Stimulated activated naive CD8-positive, alpha-beta T cell treated with anti-CD3 and anti-CD28 coated beads, Interleukin-15, amount 100 ng/mL, for 72 hours (primary cell): ENCODE results near the gene MPPED2.

ENCODE experiments used
- ATAC-seq: fragments of 150-1000 bp; cut with Tn5 transposase; 2 replicates; pipeline ENCODE4 v1.10.0; 2021; ENCODE audit warnings: mild to moderate bottlenecking, moderate library complexity
- DNase-seq, 2 donors: peaks; one replicate each; pipeline ENCODE4 v3.0.0; 2021 to 2022
- H3K27ac Mint-ChIP-seq, 2 donors: one replicate each; pipeline ENCODE4 v1.8.0; 2022; ENCODE audit warnings: mild to moderate bottlenecking in 2 of 2, mixed read lengths in 2 of 2, moderate library complexity in 2 of 2
- H3K27me3 Mint-ChIP-seq: one replicate; pipeline ENCODE4 v1.8.0; 2022; ENCODE audit warnings: mixed read lengths
- H3K4me1 Mint-ChIP-seq: one replicate; pipeline ENCODE4 v1.8.0; 2022; ENCODE audit warnings: mild to moderate bottlenecking, mixed read lengths
- H3K4me3 Mint-ChIP-seq, 2 donors: one replicate each; pipeline ENCODE4 v1.8.0; 2022; ENCODE audit warnings: mild to moderate bottlenecking in 2 of 2, mixed read lengths in 2 of 2, moderate library complexity in 1 of 2
- H3K9me3 Mint-ChIP-seq, 2 donors: one replicate each; pipeline ENCODE4 v1.8.0; 2022; ENCODE audit warnings: mixed read lengths in 2 of 2

The MPPED2 gene

GRCh38 chr11:30586251-30587144 lies at the start of gene MPPED2:
TSS of gene MPPED2 (minus strand) at chr11:30586353. CDS start at chr11:30580373, 5,980 bp downstream.
- Mint-ChIP-seq H3K27ac (peak within 1 kb of the TSS in 1 of 2 donors; percentile 86), H3K4me3 (peak within 1 kb of the TSS; percentile 62 to 69), H3K27me3 (peaks cover 75% of the 10 kb centered on the region), H3K4me1 (peaks cover 16% of the 10 kb centered on the region), H3K9me3 (no peaks in the 10 kb centered on the region)
- DNase-seq (peak; percentile 24 to 52), ATAC-seq (peak; percentile 88)

- Mint-ChIP-seq H3K27me3 (peaks cover 13% of the 10 kb centered on the region), H3K4me1 (no peaks in the 10 kb centered on the region), H3K4me3 (no peak overlapping the region), H3K27ac (no peak overlapping the region), H3K9me3 (peaks cover 0 to 7% of the 10 kb centered on the region in 2 donors)
- DNase-seq (no peak), ATAC-seq (no peak)
These were observed 49.3 kb upstream of the MPPED2 start for GRCh38 chr11:30635401-30635989.

DNA sequence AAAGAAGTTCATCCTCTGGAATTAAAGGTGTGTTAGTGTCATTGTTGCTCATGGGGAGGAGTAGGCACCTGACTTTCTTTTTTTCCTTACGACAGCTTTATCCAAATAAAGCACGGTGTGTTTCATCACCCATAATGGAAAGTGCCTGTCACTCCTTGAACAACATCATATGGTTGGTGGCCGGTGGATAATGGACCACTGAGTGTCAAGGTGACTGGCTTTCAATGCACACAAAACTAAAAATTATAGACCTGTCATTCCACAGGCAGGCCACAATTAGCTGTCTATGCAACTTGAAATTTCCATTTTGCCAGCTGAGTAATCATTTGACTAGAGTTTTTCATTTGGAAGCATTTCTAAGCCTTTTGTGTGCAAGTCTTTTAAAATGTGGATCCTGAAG lies 45.0 kb upstream of the MPPED2 start:
- no peak overlapping the region for H3K27ac Mint-ChIP-seq
- no peak overlapping the region for H3K4me3 Mint-ChIP-seq
- no peak for ATAC-seq
- peaks cover 0 to 7% of the 10 kb centered on the region in 2 donors for H3K9me3 Mint-ChIP-seq
- no peak for DNase-seq
- H3K27me3 Mint-ChIP-seq: peaks cover 13% of the 10 kb centered on the region
- no peaks in the 10 kb centered on the region for H3K4me1 Mint-ChIP-seq

DNA sequence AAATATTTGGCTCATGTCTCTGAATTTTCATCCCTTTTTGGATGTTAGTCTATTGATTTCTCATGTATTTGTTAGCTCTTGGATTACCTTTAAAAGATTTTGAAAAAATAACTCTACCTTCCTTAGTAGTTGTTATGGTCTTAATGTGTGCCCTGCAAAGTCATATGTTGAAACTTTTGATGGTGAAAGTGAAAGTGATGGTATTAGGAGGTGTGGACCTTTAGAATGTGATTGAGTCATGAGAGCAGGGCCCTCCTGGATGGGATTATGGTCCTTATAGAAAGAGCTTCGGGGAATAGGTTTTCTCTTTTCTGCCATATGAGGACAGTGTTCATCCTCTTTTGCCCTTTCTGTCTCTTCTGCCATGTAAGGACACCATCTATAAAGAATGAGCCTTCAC lies 33.6 kb upstream of the MPPED2 start:
- Mint-ChIP-seq H3K27me3 (peaks cover 7% of the 10 kb centered on the region), H3K4me3 (no peak overlapping the region), H3K27ac (no peak overlapping the region), H3K9me3 (peaks cover 5 to 20% of the 10 kb centered on the region in 2 donors), H3K4me1 (no peaks in the 10 kb centered on the region)
- ATAC-seq (no peak), DNase-seq (no peak)

GRCh38 chr11:30617762-30618161 lies 31.6 kb upstream of the MPPED2 start:
- H3K9me3 Mint-ChIP-seq: peaks cover 5 to 13% of the 10 kb centered on the region in 2 donors
- no peak for ATAC-seq
- no peak for DNase-seq
- H3K4me1 Mint-ChIP-seq: no peaks in the 10 kb centered on the region
- no peak overlapping the region for H3K27ac Mint-ChIP-seq
- no peak overlapping the region for H3K4me3 Mint-ChIP-seq
- peaks cover 7% of the 10 kb centered on the region for H3K27me3 Mint-ChIP-seq

- Mint-ChIP-seq H3K27ac (no peak overlapping the region), H3K4me1 (no peaks in the 10 kb centered on the region), H3K4me3 (no peak overlapping the region), H3K27me3 (peaks cover 16% of the 10 kb centered on the region), H3K9me3 (peaks cover 0 to 7% of the 10 kb centered on the region in 2 donors)
- ATAC-seq: no peak
- no peak for DNase-seq
These were observed 24.5 kb upstream of the MPPED2 start for GRCh38 chr11:30610628-30611027.

- peaks cover 0 to 7% of the 10 kb centered on the region in 2 donors for H3K9me3 Mint-ChIP-seq
These were observed 22.4 kb upstream of the MPPED2 start for GRCh38 chr11:30608534-30608933.

GRCh38 chr11:30605036-30605605 lies 19.0 kb upstream of the MPPED2 start:
- DNase-seq (no peak), ATAC-seq (peak; percentile 18)
- H3K4me3 Mint-ChIP-seq: no peak overlapping the region
- peaks cover 0 to 15% of the 10 kb centered on the region in 2 donors for H3K9me3 Mint-ChIP-seq
- H3K27me3 Mint-ChIP-seq: peaks cover 9% of the 10 kb centered on the region
- no peaks in the 10 kb centered on the region for H3K4me1 Mint-ChIP-seq
- H3K27ac Mint-ChIP-seq: no peak overlapping the region

More at GRCh38 chr11:30608534-30608933, 22.4 kb upstream of the MPPED2 start:
- no peak overlapping the region for H3K4me3 Mint-ChIP-seq
- ATAC-seq: no peak
- DNase-seq: no peak
- no peak overlapping the region for H3K27ac Mint-ChIP-seq
- peaks cover 9% of the 10 kb centered on the region for H3K27me3 Mint-ChIP-seq
- H3K4me1 Mint-ChIP-seq: no peaks in the 10 kb centered on the region

DNA sequence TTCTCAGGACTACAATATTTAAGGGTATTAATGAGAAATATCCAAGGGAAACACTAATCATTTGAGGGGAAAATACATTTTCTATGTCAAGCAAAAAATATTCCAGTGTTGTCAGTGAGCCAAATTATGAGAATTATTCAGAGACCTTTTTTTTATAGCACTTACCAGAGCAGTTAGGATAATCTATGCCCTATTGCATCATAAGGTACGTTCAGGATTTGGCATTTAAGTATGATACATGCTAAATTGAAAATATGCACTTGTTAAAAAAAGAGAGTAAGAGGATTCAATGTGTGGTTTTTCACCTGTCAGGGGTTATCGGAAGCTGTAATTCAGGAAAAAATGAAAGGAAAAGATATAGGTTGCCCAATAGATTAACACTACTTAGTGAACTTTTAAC lies 17.2 kb upstream of the MPPED2 start:
- H3K9me3 Mint-ChIP-seq: peaks cover 0 to 15% of the 10 kb centered on the region in 2 donors
- no peak overlapping the region for H3K27ac Mint-ChIP-seq
- H3K4me3 Mint-ChIP-seq: no peak overlapping the region
- no peak for ATAC-seq
- no peaks in the 10 kb centered on the region for H3K4me1 Mint-ChIP-seq
- DNase-seq: no peak
- H3K27me3 Mint-ChIP-seq: peaks cover 9% of the 10 kb centered on the region

DNA sequence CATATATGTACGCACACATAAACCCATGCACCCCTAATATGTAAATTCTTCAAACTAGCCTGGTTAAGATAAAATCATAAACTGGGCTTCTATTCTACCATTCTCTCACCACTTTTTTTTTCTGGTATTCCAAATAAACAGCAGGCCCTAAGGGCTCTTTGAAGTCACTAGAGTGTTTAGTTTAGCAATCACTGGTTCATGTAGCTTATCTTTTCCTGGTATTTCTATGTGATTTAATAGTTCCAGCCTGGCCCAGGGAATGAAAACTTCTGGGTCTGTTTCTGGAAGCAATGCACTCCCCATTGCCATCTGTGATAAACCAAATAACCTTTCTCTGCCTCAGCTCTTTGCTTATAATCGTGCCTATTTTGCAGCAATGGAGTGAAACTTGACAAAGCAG lies 10.7 kb upstream of the MPPED2 start:
- Mint-ChIP-seq H3K4me3 (no peak overlapping the region), H3K27me3 (peaks cover 15% of the 10 kb centered on the region), H3K9me3 (peaks cover 0 to 8% of the 10 kb centered on the region in 2 donors), H3K4me1 (no peaks in the 10 kb centered on the region), H3K27ac (no peak overlapping the region)
- ATAC-seq (no peak), DNase-seq (no peak)

GRCh38 chr11:30595934-30596333 lies 9.8 kb upstream of the MPPED2 start:
- H3K27me3 Mint-ChIP-seq: peaks cover 24% of the 10 kb centered on the region
- no peak overlapping the region for H3K4me3 Mint-ChIP-seq
- no peaks in the 10 kb centered on the region for H3K4me1 Mint-ChIP-seq
- peaks cover 0 to 6% of the 10 kb centered on the region in 2 donors for H3K9me3 Mint-ChIP-seq
- no peak for DNase-seq
- no peak for ATAC-seq
- no peak overlapping the region for H3K27ac Mint-ChIP-seq

GRCh38 chr11:30594646-30595411 lies 8.7 kb upstream of the MPPED2 start:
- Mint-ChIP-seq H3K27ac (no peak overlapping the region), H3K27me3 (peaks cover 25% of the 10 kb centered on the region), H3K4me3 (no peak overlapping the region), H3K4me1 (no peaks in the 10 kb centered on the region), H3K9me3 (no peaks in the 10 kb centered on the region)
- DNase-seq (no peak), ATAC-seq (no peak)

GRCh38 chr11:30587269-30587812 lies 1.2 kb upstream of the MPPED2 start:
- Mint-ChIP-seq H3K9me3 (no peaks in the 10 kb centered on the region), H3K27ac (no peak overlapping the region), H3K4me1 (peaks cover 16% of the 10 kb centered on the region), H3K27me3 (peaks cover 75% of the 10 kb centered on the region), H3K4me3 (no peak overlapping the region)
- ATAC-seq (no peak), DNase-seq (no peak)

- DNase-seq (no peak), ATAC-seq (no peak)
- Mint-ChIP-seq H3K27me3 (peaks cover 68% of the 10 kb centered on the region), H3K4me1 (peaks cover 16% of the 10 kb centered on the region), H3K27ac (no peak overlapping the region), H3K4me3 (peak overlapping the region; percentile 62 to 69), H3K9me3 (no peaks in the 10 kb centered on the region)
These were observed 282 bp downstream of the MPPED2 start for GRCh38 chr11:30585892-30586250.
